GM13977 (cell line): ENCODE data around the gene FAM117B.

ENCODE experiments used
- DNase-seq: peaks from one replicate; pipeline ENCODE4 v3.0.0; 2012; ENCODE audit warnings: low spot score
- CTCF ChIP-seq: IDR thresholded peaks from 2 replicates; pipeline ENCODE4 v1.5.1; 2012; ENCODE audit warnings: mild to moderate bottlenecking, control low read depth; ENCODE audit not compliant: insufficient read depth; ENCODE audit errors: extremely low read depth, missing control alignments
- in situ Hi-C: fragments of 300-500 bp; cut with MboI; formaldehyde crosslinking; loops from one replicate; pipeline ENCODE4 v1.12.0; 2022; ENCODE audit warnings: low sequenced_read_pairs, low pct_unique_long_range_greater_than_20kb, mixed read lengths, inconsistent platforms; ENCODE audit not compliant: unreplicated experiment

The FAM117B gene

GRCh38 chr2:202690321-202690900, 55.6 kb downstream of the FAM117B start:
- in situ Hi-C loops = no loop called here
- no peak for TF ChIP-seq CTCF
- DNase-seq = no peak

GRCh38 chr2:202693503-202693902, 58.7 kb downstream of the FAM117B start:
- no peak for TF ChIP-seq CTCF
- no peak for DNase-seq
- in situ Hi-C loops = no loop called here

- no peak for TF ChIP-seq CTCF
- DNase-seq = no peak
- in situ Hi-C loops = no loop called here
These were observed 60.4 kb downstream of the FAM117B start for GRCh38 chr2:202695166-202695565.

- in situ Hi-C loops = no loop called here
- TF ChIP-seq CTCF = no peak
- DNase-seq = no peak
These were observed 65.5 kb downstream of the FAM117B start for GRCh38 chr2:202700075-202700901.

- DNase-seq = no peak
- in situ Hi-C loops = no loop called here
- TF ChIP-seq CTCF = no peak
These were observed 68.3 kb downstream of the FAM117B start for GRCh38 chr2:202703091-202703490.

GRCh38 chr2:202704248-202704647, 69.5 kb downstream of the FAM117B start:
- DNase-seq = no peak
- TF ChIP-seq CTCF = no peak
- in situ Hi-C loops = no loop called here
